GM21576 (cell line): ENCODE results near the gene ANKRD13D.

Experiments
- ATAC-seq: cut with Tn5 transposase; IDR thresholded peaks from one replicate; pipeline ENCODE4 v1.9.1; 2021; ENCODE audit warnings: mild to moderate bottlenecking, moderate library complexity; ENCODE audit not compliant: unreplicated experiment

Gene ANKRD13D

DNA sequence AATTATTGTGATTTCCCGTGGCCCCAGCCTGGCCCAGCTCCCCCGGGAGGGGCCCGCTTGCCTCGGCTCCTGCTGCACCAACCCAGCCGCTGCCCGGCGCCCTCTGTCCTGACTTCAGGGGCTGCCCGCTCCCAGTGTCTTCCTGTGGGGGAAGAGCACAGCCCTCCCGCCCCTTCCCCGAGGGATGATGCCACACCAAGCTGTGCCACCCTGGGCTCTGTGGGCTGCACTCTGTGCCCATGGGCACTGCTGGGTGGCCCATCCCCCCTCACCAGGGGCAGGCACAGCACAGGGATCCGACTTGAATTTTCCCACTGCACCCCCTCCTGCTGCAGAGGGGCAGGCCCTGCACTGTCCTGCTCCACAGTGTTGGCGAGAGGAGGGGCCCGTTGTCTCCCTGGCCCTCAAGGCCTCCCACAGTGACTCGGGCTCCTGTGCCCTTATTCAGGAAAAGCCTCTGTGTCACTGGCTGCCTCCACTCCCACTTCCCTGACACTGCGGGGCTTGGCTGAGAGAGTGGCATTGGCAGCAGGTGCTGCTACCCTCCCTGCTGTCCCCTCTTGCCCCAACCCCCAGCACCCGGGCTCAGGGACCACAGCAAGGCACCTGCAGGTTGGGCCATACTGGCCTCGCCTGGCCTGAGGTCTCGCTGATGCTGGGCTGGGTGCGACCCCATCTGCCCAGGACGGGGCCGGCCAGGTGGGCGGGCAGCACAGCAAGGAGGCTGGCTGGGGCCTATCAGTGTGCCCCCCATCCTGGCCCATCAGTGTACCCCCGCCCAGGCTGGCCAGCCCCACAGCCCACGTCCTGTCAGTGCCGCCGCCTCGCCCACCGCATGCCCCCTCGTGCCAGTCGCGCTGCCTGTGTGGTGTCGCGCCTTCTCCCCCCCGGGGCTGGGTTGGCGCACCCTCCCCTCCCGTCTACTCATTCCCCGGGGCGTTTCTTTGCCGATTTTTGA is 3.3 kb upstream of the ANKRD13D start:
- ATAC-seq, result no peak

- no peak for ATAC-seq
Measured at GRCh38 chr11:67286621-67287333, 2.3 kb upstream of the ANKRD13D start.

GRCh38 chr11:67287355-67288197 is 1.5 kb upstream of the ANKRD13D start:
- no peak for ATAC-seq

- ATAC-seq, result no peak
Measured at GRCh38 chr11:67288198-67288451, 978 bp upstream of the ANKRD13D start.

DNA sequence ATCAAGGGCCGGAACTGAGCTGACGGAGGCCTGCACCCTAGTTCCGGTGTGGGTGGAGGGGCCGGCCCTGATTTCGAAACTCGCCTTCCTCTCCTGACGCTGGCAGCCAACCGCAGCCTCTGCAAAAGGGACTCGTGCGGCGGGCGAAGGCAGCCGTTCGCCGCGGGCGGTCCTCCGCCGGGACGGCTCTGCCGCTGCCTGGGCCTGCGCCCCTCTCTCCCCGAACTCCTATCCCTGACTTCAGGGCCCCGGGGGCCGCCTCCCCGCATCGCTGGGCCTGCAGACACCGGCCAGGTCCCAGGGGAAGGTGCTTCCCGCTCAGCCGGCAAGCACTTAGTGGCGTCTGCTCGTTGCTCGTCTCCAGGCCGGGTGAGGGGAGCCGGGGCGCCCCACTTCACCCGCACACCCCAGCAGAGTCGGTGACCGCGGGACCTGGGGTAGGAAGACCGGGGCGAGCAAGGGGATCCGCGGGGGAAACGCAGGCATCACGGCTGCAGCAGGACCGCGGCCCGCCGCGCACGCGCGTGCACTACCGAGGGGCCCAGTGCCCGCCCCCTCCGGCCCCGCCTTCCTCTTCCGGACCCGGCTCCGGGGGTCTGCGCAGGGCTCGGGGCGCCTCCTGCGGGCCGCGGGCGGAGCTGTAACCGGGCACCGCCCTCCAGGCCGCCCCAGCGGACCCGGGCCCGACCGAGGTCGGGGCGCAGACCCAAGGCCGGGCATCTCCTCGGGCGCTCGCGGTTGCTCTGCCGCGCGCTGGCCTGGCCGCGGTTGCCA is 464 bp upstream of the ANKRD13D start:
- ATAC-seq, result peak; percentile 55

DNA sequence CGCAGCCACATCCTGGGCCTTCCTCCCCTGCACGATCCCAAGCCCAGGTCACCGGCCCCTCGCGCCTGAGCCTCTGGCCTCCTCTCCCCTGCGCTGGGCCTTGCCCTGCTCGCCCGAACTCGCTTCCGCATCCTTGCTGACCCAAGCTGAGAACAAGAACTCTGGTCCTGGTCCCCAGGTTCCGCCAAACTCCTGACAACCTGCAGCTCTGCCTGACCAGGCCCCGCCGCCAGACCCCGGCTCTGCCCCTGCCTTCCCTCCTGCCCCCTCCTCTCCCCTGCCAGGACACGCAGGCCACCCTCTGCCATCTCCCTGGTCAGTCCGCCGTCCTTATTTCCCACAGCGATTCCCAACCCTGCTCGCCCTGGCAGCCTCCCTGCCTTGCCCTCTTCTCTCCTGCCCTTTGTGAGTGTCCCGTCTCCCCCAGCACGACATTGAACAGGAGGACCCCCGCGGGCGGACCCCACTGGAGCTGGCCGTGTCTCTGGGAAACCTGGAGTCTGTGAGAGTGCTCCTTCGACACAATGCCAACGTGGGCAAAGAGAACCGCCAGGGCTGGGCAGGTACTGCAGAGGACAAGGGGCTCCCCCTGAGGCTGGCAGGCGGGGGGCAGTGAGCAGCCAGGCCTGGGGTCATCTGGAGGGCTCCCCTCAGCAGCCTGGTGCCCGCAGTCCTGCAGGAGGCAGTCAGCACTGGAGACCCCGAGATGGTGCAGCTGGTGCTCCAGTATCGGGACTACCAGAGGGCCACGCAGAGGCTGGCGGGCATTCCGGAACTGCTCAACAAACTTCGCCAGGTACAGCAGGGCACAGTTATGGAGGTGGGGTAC is 762 bp downstream of the ANKRD13D start:
- ATAC-seq, result no peak

- no peak for ATAC-seq
Measured at GRCh38 chr11:67290801-67291200, 1.7 kb downstream of the ANKRD13D start.

DNA sequence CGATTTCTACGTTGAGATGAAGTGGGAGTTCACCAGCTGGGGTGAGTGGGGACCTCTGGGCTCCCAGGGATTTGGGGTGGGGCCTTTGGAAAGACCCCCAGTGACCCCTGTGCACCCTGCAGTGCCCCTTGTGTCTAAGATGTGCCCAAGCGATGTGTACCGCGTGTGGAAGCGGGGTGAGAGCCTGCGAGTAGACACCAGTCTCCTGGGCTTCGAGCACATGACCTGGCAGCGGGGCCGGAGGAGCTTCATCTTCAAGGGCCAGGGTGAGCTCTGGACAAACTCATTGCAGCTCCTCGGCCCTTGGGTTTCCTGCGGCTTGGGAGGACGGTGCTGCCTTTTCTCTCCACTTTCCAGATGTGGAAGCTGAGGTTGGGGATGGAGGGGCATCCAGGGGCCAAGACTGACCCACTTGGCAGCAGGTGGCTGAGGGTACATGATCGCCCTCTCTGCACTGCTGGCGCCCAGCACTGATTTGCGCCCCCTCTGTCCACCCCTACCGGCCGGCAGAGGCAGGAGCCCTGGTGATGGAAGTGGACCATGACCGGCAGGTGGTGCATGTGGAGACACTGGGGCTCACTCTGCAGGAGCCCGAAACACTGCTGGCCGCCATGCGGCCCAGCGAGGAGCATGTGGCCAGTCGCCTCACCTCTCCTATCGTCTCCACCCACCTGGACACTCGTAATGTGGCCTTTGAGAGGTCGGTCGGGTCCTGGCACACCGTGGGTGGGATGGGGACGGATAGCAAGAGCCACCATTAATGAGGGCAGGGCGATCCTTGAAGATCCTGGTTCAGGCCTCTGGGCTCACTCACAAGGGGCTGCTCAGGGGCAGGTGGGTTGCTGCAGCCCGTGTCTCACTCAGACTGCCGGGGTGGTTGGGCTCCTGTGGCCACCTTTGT is 2.6 kb downstream of the ANKRD13D start:
- no peak for ATAC-seq

GRCh38 chr11:67292671-67293070 is 3.6 kb downstream of the ANKRD13D start:
- no peak for ATAC-seq

DNA sequence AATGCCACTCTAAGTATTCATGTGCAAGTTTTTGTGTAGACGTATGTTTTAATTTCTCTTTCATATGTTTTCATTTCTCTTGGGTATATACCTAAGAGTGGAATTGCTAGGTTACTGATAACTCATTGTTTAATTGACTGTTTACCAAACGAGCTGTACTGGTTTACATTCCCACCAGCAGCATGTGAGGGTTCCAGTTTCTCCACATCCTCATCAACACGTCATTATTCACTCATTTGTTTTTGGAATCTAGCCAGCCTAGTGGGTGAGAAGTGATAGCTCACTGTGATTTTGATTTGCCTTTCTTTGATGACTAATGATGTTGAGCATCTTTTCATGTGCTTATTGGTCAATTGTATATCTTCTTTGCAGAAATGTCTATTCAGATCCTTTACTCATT is 4.0 kb downstream of the ANKRD13D start:
- ATAC-seq, result no peak

DNA sequence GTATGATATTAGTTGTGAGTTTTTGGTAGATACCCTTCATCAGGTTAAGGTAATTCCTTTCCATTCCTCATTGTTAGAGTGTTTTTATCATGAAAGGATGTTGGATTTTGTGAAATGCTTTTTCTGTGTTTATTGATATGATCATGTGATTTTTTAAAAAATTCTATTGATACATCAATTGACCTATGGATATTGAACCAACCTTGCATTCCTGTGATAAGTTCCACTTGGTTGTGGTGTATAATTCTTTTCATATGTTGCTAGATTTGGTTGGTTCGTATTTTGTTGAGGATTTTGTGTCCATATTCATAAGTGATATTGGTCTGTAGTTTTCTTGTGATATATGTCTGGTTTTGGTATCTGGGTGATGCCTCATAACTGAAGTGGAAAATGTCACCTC is 6.7 kb downstream of the ANKRD13D start:
- ATAC-seq, result no peak

DNA sequence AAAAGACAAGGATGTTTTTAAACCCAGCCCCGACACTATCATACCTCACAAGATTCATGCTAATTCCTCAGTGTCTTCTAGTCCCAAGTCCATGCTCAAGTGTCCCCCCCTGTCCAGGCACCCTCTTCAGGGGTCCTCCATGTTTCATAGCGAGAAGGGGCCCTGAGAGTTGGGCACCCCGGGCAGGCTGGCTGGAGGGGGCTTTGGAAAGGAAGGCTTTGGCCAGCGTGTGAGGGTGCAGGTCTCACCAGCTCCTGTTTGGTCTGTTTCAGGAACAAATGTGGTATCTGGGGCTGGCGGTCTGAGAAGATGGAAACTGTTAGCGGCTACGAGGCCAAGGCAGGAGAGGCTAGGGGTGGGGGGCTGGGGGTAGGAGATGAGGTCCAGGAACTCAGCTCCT is 9.7 kb downstream of the ANKRD13D start:
- no peak for ATAC-seq

GRCh38 chr11:67299471-67300191 is 10.5 kb downstream of the ANKRD13D start:
- no peak for ATAC-seq

GRCh38 chr11:67300256-67300755 is 11.2 kb downstream of the ANKRD13D start:
- ATAC-seq, result no peak

DNA sequence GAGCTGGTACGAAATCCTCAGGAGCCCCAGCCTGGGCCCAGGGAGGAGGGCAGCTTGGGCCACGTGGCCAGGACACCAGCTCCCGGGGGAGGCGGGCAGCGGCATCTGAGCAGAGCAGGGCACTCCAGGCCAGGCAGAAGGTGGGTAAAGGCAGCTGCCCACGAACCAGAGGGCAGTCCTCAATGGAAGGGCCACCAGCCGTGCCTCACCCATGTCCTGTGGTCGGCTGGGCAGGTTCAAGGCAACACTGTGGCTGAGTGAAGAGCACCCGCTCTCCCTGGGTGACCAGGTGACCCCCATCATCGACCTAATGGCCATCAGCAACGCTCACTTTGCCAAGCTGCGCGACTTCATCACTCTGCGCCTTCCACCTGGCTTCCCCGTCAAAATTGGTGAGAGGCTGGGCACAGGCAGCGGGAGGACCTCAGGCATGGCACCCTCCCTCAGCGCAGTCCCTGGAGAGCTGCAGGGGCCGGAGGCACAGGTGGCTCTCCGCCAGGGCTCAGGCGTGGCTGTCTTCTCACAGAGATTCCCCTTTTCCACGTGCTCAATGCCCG is 11.7 kb downstream of the ANKRD13D start:
- ATAC-seq, result no peak

GRCh38 chr11:67301313-67301921 is 12.3 kb downstream of the ANKRD13D start:
- ATAC-seq, result no peak

DNA sequence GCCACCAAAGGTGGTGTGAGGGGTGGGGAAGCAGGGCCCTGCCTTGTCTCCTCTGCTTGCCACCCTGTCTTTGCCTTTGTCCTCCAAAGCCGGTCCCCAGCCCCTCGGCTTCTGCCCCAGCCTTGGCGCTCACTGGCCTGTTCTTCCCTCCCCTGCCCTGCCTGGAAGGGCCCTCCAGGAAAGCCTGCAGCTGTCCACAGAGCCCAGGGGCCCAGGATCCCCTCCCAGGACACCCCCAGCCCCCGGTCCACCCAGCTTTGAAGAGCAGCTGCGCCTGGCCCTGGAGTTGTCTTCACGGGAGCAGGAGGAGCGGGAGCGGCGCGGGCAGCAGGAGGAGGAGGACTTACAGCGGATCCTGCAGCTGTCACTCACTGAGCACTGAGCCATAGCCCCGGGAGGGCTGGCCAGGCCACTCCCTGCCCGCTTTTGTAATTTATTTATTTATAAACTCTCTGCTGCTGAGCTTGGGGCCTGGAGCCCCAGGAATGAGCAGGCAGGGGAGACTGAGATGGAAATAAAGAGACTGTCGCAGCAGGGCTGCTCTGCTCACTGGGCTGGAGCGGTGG is 12.9 kb downstream of the ANKRD13D start:
- no peak for ATAC-seq
